ENCODE data around the gene PPP2R5C. TPM values are rescaled to one million over a fixed set of nuclear protein-coding genes. Genes with fewer than 3 reads are reported as not detected.

The PPP2R5C gene
- total RNA-seq, 1 donor from 2014 or later, result 63.5 TPM

GRCh38 chr14:101716077-101716950 lies 45.2 kb upstream of the PPP2R5C start:
- no peak for DNase-seq (ENCODE audit: low read depth)
- H3K4me3 ChIP-seq (ENCODE audit: low read depth, low read length), result no peak overlapping the region
- TF ChIP-seq, protein P1, sequence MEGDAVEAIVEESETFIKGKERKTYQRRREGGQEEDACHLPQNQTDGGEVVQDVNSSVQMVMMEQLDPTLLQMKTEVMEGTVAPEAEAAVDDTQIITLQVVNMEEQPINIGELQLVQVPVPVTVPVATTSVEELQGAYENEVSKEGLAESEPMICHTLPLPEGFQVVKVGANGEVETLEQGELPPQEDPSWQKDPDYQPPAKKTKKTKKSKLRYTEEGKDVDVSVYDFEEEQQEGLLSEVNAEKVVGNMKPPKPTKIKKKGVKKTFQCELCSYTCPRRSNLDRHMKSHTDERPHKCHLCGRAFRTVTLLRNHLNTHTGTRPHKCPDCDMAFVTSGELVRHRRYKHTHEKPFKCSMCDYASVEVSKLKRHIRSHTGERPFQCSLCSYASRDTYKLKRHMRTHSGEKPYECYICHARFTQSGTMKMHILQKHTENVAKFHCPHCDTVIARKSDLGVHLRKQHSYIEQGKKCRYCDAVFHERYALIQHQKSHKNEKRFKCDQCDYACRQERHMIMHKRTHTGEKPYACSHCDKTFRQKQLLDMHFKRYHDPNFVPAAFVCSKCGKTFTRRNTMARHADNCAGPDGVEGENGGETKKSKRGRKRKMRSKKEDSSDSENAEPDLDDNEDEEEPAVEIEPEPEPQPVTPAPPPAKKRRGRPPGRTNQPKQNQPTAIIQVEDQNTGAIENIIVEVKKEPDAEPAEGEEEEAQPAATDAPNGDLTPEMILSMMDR (conservative IDR thresholded peaks at IDR 0.05; ENCODE audit: low read depth, low read length), result no peak

- DNase-seq (ENCODE audit: low read depth), result no peak
- no peak overlapping the region for H3K4me3 ChIP-seq (ENCODE audit: low read depth, low read length)
- TF ChIP-seq, protein P1 (conservative IDR thresholded peaks at IDR 0.05; ENCODE audit: low read depth, low read length), result no peak
Measured at GRCh38 chr14:101716956-101717662, 44.4 kb upstream of the PPP2R5C start.

- no peak overlapping the region for H3K4me3 ChIP-seq (ENCODE audit: low read depth, low read length)
- no peak for DNase-seq (ENCODE audit: low read depth)
- TF ChIP-seq, protein P1 (conservative IDR thresholded peaks at IDR 0.05; ENCODE audit: low read depth, low read length), result no peak
Measured at GRCh38 chr14:101717663-101718490, 43.6 kb upstream of the PPP2R5C start.

DNA sequence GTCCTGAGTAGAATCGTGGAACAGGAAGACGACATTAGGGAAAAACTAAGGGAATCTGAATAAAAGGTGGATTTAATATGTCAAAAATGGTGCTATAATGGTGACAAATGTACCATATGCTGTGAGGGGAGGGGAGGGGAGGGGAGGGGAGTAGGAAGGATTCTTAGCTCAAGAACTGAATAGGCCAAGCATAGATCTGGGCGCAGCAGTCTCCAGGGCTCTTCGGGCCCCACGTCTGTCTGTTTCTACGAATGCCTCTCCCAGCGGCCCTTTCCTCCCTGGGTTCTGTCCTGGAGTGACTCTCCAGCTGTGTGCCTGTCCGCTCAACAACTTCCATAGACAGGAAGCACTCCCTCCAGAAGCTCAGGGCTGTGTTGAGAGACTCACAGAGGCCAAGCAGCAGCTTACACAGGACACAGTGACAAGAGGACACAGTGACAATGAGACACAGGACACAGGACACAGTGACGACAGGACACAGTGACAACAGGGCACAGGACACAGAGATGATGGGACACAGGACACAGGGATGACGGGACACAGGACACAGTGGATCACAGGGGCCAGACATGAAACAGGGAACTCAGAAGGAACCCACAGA lies 42.4 kb upstream of the PPP2R5C start:
- no peak for DNase-seq (ENCODE audit: low read depth)
- no peak overlapping the region for H3K4me3 ChIP-seq (ENCODE audit: low read depth, low read length)
- TF ChIP-seq, protein P1 (conservative IDR thresholded peaks at IDR 0.05; ENCODE audit: low read depth, low read length), result no peak

- H3K4me3 ChIP-seq (ENCODE audit: low read depth, low read length), result no peak overlapping the region
- no peak for DNase-seq (ENCODE audit: low read depth)
- TF ChIP-seq, protein P1 (conservative IDR thresholded peaks at IDR 0.05; ENCODE audit: low read depth, low read length), result no peak
Measured at GRCh38 chr14:101719708-101720107, 41.8 kb upstream of the PPP2R5C start.

GRCh38 chr14:101721111-101721510 lies 40.4 kb upstream of the PPP2R5C start:
- no peak overlapping the region for H3K4me3 ChIP-seq (ENCODE audit: low read depth, low read length)
- TF ChIP-seq, protein P1 (conservative IDR thresholded peaks at IDR 0.05; ENCODE audit: low read depth, low read length), result no peak
- DNase-seq (ENCODE audit: low read depth), result no peak

Measured in epithelial cell of proximal tubule (primary cell).